ENCODE results near the gene CCDC9.

GRCh38 chr19:47228168-47228936 is 28.0 kb upstream of the CCDC9 start:
- no peak for TF ChIP-seq ZNF274 (IDR thresholded peaks at IDR 0.05; ENCODE audit: low read depth, low read length)
- TF ChIP-seq SUZ12 (IDR thresholded peaks at IDR 0.05; ENCODE audit: extremely low read depth, insufficient read depth, insufficient read length): no peak
